Measurements from ENCODE around the gene ZNF224. TPM values are rescaled to one million over a fixed set of nuclear protein-coding genes. Genes with fewer than 3 reads are reported as not detected.
"Not testable (repeated sequence)": the region's sequence is repeated elsewhere in the genome, so short reads cannot be mapped to it uniquely, and the experiment has no call there.

The ZNF224 gene
- polyA plus RNA-seq (ENCODE audit: insufficient read length) = 16.8 TPM

DNA sequence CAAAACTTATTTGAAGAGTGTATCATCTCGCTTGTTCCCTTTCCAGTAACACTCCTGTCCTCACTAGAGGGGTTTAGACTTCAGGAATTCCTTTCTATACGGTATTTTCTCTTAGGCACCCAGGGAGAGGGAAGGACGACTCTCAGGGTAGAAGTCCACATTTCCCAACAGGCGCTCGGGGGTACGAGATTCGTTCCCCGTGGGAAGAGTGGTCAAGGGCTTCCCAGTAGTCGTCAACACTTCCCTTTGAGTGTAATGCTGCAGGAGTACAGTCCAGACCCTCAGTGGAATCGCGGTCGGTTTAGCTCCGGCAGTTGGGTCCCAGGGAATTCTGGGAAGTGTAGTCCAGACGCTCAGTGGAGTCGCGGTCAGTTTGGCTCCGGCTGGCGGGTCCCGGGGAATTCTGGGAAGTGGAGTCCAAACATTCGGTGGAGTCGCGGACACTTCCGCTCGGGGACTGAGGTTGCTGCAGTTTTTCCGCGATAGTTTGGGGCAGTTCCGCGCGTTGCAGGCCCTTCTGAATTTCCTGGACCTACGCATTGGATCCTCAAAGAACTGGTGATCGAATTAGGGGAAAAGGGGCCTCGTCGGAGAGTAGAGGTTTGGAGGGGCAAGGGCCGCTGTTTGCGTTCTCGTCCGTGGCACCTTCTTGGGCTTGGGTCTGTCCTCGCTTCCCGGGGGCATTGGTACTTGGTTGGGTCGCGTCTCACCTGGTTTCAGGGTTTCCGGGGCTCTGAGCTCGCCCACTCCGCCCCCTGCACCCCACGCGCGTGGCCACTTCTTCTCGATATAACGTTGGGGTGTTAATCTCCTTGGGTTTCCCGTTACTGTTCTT lies at the start of gene ZNF224:
TSS of gene ZNF224 (plus strand) at position 431 of the 835 bp plus-strand sequence. CDS start 3,513 bp downstream, outside the sequence.
- DNase-seq (ENCODE audit: low read depth) = peak; percentile 95

DNA sequence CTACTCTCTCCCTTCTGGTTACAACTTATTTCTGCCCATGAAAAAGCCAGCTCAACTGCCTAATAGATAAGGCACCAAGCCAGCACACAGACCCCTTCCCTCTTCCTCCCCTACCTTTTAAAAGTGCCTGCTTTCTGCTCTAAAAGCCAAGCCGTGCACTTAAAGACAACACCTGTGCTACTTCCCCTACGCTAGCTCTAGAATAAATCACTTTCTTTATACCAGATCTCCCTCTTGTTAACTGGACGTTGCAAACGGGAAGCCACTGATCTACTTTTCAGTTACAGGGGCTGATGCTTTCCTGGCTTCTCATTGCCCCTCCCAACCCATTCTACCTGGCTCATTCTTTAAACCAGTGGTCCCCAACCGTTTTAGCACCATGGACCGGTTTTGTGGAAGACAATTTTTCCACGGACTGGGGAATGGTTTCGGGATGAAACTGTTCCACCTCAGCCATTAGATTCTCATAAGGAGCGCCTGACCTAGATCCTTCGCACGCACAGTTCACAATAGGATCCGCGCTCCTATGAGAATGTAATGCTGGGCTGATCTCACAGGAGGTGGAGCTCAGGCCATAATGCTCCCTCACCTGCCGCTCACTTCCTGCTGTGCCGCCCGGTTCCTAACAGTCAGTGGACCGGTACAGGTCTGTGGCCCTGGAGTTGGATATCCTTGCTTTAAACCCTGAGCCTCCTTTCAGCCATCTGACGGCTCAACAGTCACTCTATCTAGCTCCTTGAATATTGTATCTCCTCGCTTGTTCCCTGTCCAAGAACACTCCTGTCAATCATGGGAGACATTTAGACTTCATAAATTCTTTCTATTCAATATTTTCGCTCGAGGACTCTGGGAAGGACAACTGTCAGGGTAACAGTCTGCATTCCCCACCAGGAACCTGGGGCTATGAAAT lies 43.2 kb upstream of the ZNF224 start:
- DNase-seq (ENCODE audit: low read depth) = no peak

DNA sequence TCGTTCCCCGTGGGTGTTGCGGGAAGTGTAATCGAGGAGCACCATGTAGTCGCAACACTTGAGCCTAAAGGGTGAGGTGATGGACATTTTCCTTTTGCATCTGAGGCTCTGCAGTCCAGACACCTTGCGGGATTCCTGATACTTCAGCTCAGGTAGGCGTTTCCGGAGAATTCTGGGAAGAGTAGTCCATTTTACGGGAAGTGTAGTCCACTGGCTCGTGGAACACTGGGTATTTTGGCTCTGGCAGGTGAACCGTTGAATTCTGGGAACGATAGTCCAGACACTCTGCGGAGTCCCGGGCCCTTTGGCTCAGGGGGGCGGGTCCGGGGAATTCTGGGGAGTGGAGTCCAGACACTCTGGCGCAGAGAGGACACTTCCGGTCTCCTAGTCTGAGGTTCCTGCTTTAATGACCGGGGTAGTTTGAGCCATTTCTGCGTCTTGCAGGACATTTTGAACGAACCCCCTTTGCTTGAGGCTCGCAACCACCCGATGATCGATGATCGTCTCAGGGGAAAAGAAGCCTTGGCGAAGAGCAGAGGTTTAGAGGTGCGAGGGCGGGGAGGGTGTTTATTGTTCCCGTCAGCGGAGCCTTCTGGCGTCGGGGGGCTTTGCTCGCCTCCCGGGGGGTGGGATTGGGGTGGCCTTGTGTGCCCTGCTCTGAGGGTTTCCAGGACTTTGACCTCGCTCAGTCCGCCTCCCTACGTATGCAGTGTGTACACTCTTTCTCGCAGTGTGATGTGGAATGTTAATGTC lies 42.3 kb upstream of the ZNF224 start, which contains the start of gene ZNF223:
TSS of gene ZNF223 (plus strand) at position 387 of the 753 bp plus-strand sequence. CDS start 3,141 bp downstream, outside the sequence.
- DNase-seq (ENCODE audit: low read depth) = peak; percentile 93

DNA sequence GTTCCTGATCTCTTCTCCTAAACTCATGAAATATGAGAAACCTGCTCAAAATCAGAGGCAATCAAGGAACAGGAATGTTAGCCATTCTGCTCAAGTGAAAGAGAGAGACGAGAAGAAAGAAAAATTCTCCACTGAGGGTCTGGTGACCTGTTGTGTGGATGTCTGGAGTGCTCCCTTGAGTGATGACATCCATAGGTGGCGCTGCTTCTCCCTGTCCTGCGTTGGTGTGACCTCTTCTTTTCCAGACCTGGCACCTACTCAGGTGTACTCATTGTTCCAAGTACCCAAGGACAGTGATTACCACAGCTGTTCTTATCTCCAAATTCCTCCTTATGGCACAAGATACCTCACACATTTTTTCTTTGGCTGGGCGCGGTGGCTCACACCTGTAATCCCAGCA lies 38.3 kb upstream of the ZNF224 start:
- no peak for DNase-seq (ENCODE audit: low read depth)

DNA sequence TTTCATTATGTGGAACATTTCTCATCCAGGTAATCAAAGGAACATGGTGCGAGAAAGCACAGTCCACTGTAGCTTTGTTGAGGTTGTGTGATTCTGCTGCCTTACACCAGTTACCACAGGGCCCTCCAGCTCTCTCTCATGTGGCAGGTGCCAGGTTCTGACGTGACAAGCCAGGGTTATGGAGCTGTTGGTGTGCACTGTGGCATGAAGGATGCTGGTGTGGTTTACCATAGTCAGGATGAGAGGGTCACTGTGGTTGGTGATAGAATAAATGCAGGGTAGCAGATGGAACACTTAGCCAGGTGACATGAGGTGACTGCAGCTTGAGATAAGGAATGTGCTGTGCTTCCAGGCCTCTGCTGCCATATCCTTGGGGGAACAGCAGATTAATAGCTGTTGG lies 34.9 kb upstream of the ZNF224 start:
- DNase-seq (ENCODE audit: low read depth) = no peak

DNA sequence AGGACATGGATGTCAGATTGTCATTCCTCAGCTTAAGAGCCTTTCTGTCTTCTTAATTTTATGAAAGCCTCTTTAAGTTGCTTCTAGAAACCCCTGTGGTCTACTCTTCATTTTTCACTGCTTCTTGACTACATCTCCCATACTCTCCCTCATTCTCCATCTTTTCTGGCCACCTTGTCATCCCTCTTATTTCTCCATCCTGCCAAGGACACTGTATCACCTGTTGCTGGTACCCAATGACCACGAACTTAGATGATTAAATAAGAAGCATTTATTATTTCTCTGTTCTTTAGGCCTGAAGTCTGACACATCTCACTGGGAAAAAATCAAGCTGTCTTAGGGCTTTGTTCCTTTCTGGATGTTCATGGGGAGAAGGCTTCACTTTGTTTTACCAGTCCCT lies 33.1 kb upstream of the ZNF224 start:
- no peak for DNase-seq (ENCODE audit: low read depth)

DNA sequence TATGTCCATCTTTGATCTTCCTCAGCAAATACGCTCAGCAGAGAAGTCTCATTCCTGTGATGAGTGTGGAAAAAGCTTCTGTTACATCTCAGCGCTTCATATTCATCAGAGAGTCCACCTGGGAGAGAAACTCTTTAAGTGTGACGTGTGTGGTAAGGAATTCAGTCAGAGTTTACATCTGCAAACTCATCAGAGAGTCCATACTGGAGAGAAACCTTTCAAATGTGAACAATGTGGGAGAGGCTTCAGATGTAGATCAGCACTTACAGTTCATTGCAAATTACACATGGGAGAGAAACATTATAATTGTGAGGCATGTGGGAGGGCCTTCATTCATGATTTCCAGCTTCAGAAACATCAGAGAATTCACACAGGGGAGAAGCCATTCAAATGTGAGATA lies 27.9 kb upstream of the ZNF224 start:
- no peak for DNase-seq (ENCODE audit: low read depth)

DNA sequence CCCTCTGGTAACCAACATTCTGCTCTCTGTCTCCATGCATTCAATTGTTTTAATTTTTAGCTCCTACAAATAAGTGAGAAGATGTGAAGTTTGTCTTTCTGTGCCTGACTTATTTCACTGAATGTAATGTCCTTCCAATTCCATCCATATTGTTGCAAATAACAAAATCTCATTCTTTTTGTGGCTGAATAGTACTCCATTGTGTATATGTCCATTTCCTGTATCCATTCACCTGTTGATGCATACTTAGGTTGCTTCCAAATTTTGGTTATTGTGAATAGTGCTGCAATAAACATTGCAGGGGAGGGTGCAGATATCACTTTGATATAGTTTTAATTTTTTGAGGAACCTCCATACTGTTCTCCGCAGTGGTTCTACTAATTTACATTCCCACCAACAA lies 24.7 kb upstream of the ZNF224 start:
- DNase-seq (ENCODE audit: low read depth) = no peak

DNA sequence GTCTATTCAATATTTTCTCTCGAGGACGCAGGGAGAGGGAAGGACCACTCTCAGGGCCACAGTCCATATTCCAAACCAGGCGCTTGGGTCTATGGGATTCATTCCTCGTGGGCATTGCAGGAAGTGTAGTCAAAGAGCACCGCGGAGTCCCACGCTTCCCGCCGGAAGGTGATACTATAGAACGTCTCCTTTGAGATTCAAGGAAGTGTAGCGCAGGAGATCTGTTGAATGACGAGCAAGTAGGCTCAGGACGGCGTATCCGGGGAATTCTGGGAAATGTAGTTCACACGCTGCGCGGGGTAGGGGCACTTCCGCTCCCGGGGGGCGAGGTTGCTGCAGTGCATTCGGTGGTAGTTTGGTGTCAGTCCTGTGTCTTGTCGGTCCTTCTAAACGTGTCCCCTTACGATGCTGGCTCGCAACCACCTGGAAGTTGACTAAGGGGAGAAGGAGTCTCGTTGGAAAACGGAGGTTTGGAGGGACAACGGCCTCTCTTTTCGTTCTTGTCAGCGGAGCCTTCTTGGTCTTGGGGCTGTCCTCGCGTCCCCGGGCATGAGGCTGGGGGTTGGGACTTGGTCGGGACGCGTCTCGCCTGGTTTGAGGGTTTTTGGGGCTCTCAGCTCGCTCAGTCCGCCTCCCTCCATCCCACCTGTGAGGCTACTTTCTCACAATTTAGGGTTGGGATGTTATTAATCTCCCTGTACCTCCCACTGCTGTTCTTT lies 22.2 kb upstream of the ZNF224 start, which contains the start of gene ZNF284:
TSS of gene ZNF284 (plus strand) at position 336 of the 719 bp plus-strand sequence. CDS start 4,231 bp downstream, outside the sequence.
- peak; percentile 79 for DNase-seq (ENCODE audit: low read depth)

DNA sequence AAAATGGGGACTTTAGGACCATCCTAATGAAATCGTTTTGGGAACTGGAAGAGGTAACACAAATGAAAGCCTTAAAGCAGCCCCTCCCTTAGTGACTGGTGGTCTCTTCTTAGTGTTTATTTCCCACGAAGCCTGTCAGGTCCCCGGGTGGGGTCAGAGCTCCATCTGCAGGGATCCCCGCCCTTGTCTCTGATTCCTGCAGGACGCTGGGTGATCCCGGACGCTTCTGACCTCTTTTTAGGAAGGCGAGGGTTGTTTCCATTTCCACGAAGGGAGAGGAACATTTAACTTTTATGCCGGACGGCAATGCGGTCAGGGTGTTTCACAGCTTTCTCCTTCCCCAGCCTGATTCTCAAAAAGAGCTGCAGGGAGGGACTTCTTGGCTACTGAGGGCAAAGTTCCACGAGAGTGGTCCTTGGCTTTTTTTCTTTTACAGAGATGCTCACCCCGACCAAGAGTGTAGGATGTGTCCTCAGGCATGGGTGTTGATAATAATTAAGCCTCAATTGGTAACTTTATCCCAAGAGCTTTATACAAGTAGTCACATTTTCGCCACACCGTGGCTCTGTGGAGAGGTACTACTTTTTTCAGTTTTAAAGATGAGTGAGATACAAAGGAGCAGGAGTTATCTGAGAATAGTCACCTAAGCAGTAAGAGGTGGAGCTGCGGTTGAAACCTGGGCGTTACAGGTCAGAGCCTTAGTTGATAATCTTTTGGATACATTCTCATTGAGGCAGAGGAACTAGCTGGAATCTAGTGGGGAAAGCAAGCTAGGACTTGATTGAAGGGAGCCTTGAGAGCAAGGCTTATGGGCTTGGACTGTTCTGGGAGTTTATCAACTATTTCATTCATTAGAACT lies 21.4 kb upstream of the ZNF224 start:
- no peak for DNase-seq (ENCODE audit: low read depth)

DNA sequence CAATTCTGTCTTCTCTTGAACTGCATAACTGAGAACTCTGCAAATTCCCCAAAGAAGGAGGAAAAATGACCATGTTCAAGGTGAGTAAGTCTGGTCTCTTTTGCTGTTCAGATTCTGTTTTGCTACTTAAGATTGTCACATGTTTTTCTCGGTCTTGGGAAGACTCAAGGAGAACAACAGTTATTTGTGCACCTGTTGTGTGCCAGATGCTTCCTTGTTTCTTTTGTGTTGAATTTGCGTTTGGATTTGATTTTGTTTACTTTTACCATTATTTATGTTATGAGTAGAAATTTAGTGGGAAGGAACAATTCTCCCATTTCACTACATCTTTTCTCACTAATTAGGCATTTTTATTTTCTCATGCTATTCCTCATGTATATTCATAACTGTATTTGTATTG lies 17.8 kb upstream of the ZNF224 start:
- DNase-seq (ENCODE audit: low read depth) = no peak

DNA sequence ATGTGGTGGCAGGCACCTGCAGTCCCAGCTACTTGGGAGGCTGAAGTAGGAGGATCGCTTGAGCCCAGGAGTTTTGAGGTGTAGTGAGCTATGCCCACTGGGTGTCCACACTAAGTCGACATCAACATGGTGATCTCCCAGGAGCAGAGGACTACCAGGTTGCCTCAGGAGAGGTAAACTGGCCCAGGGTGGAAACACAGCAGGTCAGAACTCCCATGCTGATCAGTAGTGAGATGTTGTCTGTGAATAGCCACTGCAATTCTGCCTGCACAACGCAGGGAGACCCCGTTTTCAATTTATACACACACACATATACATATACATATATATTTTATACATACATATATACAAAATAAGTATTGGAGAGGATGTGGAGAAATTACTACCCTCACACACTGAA lies 2.1 kb upstream of the ZNF224 start:
- no peak for DNase-seq (ENCODE audit: low read depth)

DNA sequence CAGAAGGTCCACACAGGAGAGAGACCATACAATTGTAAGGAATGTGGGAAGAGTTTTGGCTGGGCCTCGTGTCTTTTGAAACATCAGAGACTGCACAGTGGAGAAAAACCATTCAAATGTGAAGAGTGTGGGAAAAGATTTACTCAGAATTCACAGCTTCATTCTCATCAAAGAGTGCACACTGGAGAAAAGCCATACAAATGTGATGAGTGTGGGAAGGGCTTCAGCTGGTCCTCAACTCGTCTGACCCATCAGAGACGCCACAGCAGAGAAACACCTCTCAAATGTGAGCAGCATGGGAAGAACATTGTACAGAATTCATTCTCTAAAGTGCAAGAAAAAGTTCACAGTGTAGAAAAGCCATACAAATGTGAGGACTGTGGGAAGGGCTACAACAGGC lies 13.6 kb downstream of the ZNF224 start:
- no peak for DNase-seq (ENCODE audit: low read depth)

DNA sequence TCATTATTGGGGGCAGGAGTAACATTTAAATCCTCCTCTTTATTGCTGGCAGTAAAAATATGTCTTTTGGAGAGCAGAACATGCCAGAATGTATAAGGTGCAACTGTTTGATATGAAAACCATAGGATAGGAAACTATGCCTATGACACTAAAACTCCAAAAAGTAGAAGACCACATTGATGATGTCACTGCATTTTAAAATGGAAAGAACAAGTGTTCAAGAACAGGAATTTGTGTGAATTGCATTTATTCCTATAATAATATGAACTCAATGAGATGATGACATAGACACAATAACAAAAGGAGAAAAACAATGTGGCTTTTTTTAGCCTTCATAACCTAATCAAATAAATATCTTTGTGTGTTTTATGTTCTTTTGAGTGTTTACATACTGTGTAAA lies 15.3 kb downstream of the ZNF224 start:
- no peak for DNase-seq (ENCODE audit: low read depth)

DNA sequence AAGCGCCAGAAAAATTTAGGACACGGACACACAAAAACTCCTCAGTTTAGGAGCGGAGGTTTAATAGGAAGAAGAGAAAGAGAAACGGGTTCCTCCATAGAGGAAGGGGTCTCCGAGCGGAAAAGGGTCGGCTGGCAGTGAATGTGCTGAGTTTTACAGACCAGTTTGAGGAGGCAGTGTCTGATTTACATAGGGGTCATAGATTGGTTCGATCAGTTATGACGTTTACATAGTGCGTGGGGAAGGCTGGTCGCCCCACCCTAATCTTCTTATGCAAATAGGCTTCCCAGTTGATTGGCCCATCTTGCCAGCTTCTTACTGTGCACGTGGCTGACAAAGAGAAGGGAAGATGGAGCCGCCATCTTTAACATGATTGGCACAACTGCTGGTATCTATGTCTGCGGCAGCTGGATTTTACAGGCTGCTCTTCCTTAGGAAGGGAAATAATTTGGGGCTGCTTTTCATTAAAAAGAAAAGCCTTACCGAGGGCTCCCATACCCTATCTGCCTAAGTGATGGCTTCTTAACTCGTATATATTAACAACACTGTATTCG lies 17.8 kb downstream of the ZNF224 start:
- no peak for DNase-seq (ENCODE audit: low read depth)

DNA sequence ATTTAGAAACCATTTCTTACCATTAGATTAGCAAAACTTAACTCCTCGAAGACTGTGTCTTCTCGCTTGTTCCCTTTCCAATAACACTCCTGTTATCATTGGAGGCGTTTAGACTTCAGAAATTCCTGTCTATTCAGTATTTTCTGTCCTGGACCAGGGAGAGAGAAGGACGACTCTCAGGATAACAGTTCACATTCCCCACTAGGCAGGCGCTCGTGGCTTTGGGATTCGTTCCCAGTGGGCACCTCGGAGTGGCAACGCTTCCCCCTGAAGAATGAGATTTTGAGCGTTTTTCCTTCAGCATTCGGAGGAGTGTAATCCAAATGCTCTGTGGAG lies 18.6 kb downstream of the ZNF224 start:
- DNase-seq (ENCODE audit: low read depth) = no peak

DNA sequence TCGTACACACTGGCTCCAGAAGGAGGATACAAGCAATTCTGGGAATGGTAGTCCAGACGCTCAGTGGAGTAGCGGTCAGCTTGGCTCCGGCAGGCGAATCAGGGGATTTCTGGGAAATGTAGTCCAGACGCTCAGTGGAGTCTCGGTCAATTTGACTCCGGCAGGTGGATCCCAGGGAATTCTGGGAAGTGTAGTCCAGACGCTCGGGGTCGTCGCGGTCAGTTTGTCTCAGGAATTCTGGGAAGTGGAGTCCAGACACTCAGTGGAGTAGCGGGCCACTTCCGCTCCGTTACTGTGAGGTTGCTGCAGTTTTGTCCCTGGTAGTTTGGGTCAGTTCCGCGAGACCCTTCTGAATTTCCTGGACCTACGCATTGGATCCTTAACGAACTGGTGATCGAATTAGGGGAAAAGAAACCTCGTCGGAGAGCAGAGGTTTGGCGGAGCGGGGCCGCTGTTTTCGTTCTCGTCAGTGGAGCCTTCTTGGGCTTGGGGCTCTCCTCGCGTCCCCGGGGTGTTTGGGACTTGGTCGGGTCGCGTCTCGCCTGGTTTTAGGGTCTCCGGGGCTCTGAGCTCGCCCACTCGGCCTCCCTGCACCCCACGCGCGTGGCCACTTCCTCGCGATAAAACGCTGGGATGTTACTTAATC lies 19.1 kb downstream of the ZNF224 start, which contains the start of gene ZNF225:
TSS of gene ZNF225 (plus strand) at position 262 of the 646 bp plus-strand sequence. CDS start 2,429 bp downstream, outside the sequence.
- DNase-seq (ENCODE audit: low read depth) = peak; percentile 99

DNA sequence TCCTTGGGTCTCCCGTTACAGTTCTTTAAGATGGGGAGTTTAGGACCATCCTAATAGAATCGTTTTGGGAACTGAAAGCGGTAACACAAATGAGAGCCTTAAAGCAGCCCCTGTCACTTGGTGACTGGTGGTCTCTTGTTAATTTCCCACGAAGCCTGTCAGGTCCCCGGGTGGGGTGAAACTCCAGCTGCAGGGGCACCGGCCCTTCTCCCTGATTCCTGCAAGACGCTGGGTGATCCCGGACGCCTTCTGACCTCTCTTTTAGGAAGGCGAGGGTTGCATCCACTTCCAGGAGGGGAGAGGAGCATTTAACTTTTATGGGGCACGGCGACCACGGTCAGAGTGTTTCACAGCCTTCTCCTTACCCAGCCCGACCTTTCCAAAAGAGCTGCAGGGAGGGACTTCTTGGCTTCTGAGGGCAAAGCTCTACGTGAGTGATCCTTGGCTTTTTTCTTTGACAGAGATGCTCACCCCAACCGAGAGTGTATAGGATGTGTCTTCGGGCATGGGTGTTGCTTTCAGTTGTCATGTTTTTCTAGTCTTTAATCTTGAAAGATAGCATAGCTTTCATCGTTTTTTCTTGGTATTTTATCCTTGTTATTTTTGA lies 19.7 kb downstream of the ZNF224 start:
- no peak for DNase-seq (ENCODE audit: low read depth)

DNA sequence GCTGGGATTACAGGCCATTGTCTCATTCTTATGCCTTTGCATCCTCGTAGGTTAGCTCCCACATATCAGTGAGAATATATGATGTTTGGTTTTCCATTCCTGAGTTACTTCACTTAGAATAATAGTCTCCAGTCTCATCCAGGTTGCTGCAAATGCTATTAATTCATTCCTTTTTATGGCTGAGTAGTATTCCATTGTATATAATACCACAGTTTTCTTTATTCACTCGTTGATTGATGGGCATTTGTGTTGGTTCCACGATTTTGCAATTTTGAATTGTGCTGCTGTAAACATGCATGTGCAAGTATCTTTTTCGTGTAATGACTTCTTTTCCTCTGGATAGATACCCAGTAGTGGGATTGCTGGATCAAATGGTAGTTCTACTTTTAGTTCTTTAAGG lies 27.0 kb downstream of the ZNF224 start:
- not testable (repeated sequence) for DNase-seq (ENCODE audit: low read depth)

Data from forelimb muscle (tissue), 1 donor.